ENCODE data around the gene TXNRD1.

- TF ChIP-seq CTCF (IDR thresholded peaks at IDR 0.05; ENCODE audit: low read depth, low read length) (no peak), POLR2A (IDR thresholded peaks at IDR 0.05; ENCODE audit: extremely low read depth, insufficient read length) (no peak), MAX (IDR thresholded peaks at IDR 0.05; ENCODE audit: low read depth, low read length) (no peak), MYC (IDR thresholded peaks at IDR 0.05; ENCODE audit: low read depth, low read length) (no peak)
These were observed 160.2 kb downstream of the TXNRD1 start for GRCh38 chr12:104375775-104376174.
